DND-41 (cell line): ENCODE measurements around the gene GATB.

ENCODE experiments used
- CTCF ChIP-seq: IDR thresholded peaks from 2 replicates; pipeline ENCODE4 v1.5.1; 2012; ENCODE audit warnings: borderline replicate concordance, low read length, moderate library complexity, mild to moderate bottlenecking; ENCODE audit not compliant: poor library complexity, severe bottlenecking; ENCODE audit errors: extremely low read depth
- EZH2 ChIP-seq: IDR thresholded peaks from 3 replicates; pipeline ENCODE4 v1.6.1; 2012; ENCODE audit warnings: borderline replicate concordance, low read depth, mild to moderate bottlenecking, moderate library complexity, low read length, inconsistent platforms; ENCODE audit not compliant: severe bottlenecking

- TF ChIP-seq CTCF (no peak), EZH2 (no peak)
These were observed 51.7 kb downstream of the GATB start for GRCh38 chr4:151709071-151709470.
